Right forelimb (tissue), 1 donor: ENCODE data around the gene TMEM163.

Source experiments
- DNase-seq: peaks from one replicate; pipeline ENCODE4 v3.0.0-alpha.2; 2018

Gene TMEM163

DNA sequence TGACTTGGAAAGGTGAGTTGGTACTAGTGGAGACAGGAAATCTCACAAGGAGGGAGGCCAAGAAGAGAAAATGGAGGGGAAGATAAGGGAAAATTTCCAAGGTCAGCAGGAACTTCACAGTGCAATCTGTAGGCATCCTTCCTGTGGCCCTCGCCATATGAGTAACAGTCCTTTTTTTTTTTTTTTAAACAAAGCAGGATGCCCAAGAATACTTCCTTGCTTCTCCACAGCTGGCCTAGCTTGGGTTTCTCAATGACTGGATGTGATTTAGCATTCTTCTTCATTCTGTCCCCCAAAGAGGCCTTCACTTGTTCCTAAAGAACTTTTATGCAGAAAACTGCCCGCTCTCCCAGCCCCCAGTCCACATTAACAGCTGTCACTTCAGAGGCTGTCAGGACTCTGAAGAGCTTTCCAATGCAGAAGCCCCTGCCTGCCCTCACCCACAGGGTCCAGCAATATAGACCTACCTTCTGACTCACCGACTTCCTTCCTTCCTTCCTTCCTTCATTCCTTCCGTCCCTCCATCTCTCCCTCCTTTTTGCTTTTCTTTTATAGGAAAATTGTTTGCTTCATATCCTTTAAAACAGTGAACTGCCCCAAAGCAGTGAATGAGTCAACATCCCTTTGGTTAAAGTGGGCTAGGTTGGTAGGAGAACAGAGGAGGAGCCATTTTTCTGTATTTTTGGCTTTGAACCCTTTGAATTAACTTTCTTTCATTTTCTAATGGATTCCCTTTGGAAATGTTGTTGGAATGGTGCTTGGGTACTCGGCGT, 292.9 kb downstream of the TMEM163 start:
- no peak for DNase-seq

DNA sequence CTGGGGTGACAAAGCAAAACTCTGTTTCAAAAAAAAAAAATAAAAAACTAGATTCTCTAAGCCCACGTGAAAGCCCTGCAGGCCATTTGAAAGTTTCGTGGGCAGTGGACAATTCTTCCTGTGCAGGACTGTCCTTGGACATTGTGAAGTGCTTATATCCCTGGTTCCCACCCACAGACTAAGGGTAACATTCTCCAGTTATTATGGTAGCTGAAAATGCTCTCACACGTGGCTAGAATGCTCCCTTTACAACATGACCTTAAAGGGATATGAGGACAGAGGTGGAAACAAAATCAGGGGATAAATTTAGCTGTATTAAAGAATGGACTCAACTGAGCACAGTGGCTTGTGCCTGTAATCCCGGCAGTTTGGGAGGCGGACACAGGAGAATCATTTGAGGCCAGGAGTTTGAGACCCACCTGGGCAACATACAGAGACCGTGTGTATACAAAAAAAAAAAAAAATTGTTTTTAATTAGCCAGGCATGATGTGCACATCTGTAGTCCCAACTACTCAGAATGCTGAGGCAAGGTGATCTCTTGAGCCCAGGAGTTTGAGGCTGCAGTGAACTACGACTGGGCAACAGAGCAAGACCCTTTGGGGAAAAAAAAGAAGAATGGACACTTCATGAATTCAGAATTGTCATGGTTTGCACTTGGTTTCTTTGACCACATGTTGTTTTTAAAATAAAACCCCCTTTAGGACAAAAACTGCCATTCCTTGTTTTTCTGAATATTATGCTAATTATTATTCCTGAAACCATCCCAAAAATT, 297.1 kb downstream of the TMEM163 start:
- no peak for DNase-seq

DNA sequence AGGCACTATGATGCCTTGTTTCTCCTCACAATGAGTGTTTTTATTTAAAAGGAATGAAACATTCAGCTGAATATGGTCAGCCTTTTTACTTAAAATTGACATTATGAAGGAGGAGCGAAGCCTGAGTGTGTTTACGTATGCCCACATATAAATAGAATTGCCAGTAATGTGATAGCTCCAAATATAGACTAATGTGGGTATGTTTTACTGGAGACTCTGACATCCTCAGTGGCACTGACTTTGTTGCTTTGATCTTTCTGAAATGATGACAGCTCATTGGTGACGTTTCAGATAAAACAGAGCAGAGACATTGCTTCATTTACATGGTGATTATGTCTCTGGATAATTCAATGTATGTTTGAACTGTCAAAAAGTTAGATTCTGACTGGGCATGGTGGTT, 297.9 kb downstream of the TMEM163 start:
- DNase-seq, result no peak

DNA sequence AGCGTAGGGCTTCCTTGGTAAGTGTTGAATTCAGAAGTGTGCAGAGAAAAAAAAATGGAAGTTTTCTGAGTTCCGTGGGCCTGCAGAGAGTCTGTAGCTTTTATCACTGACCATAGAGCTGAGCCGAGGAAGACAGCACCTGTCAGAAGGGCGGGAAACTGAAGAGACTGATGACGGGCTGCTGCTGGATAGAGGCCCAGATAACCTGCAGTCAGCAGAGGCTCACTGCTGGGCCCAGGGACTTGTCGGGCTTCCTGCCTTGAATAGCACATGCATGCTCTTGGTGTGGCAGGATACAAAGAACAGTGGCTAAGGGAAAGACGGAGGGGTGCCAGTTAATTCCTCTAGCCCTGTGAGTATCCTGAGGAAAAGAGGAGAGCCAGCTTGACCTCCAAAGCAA, 298.5 kb downstream of the TMEM163 start:
- no peak for DNase-seq

DNA sequence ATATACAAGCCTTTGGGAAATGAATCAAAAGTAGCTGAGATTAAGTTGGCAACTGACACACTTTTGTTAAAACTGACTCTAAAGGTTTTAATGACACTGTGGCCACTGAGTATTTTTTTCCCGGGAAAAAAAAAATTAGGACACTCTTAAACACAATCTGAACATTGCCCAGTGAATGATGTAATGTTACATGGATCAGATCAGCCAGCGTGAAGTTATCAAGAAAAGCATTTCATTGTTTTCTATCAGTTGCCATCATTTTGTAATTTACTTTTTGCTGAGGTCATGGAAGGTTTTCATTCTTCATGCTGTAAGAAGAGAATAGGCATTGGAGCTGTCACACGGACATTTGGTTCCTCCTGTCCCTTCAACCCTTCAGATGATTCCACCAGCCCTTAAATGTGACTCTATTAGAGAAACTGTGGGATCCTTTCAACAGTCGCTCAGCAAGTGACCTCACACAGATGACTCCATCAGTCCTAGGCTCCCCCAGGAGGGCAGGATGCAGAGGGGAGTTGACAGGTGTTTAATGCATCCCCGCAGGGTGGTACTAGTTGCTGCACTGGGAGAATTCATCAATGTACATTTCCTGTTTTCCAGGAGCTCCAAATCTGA, 300.7 kb downstream of the TMEM163 start:
- DNase-seq, result no peak

DNA sequence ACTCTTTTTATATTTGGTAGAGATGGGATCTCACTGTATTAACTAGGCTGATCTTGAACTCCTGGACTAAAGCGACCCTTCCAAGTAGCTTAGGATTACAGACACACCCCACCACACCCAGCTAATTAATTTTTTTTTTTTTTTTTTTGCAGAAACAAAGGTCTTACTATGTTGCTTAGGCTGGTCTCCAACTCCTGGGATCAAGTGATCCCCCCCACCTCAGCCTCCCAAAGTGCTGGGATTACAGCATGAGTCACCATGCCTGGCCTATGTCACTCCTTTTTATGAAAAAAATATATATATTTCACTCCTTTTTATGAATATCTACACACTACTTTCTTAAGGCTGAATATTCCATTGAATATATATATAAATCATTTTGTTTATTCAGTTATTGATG, 302.2 kb downstream of the TMEM163 start:
- DNase-seq, result no peak

DNA sequence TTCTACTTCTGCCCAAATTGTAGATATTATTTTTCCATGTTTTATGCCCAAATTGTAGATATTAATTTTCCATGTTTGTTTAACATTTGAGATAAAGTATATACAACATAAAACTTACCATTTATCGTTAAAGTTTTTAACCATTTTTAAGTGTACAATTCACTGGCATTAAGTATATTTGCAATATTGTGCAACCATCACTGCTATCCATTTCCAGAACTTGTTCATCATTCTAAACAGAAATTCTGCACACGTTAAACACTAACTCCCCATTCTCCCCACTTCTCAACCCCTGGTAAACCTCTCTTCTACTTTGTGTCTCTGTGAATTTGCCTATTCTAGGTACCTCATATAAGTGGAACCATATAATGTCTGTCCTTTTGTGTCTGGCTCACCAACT, 302.8 kb downstream of the TMEM163 start:
- DNase-seq, result no peak

DNA sequence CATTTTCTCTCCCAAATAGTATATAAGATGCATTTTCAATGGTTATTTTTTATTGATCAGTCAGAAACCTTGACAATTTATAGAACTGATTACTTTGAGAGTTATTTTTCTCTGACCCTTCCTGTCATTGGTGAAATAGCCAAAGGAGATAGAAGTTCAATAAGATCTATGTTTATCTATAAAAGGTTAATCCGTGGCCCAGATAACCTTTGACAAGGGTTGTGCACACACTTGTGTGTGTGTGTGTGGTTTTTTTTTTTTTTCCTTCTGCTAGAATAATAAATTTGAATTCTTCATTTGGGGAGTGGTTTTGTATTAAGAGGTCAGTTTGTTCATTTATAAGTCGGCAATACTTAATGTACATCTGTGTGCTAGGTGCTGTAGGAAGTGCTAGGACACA, 304.9 kb downstream of the TMEM163 start:
- DNase-seq, result no peak

DNA sequence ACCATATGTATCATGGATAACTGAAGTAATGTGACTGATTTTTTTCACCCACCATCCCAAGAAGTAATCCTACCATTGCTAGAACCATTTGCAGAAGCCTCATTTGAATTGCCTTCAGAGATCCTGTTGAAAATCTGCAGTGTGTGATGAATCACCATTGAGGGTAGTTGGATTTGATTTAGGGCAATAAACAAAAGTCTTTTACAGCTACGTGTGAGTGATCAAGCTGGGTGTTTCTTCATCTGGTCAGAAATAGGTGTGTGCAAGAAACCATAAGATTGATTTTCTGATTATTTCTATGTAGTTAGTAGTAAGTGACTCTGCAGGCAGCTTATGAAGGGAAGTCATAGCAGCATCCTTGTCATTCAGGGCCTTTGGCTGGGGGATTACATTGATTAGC, 305.4 kb downstream of the TMEM163 start:
- no peak for DNase-seq

DNA sequence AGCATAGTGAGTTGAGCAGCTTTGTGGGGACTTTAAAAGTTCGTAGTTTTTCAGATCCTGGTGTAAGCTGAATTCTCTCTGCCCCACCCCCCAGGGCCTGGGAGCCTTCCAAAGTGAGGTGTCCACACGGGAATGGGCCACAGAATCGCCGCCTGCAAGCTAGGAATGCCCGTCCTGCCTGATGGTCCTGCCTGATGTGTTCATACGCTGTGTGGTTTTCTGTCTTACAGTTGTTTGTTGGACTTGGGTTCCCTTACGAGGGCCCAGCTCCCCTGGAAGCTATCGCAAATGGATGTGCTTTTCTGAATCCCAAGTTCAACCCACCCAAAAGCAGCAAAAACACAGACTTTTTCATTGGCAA, 306.2 kb downstream of the TMEM163 start:
- no peak for DNase-seq

DNA sequence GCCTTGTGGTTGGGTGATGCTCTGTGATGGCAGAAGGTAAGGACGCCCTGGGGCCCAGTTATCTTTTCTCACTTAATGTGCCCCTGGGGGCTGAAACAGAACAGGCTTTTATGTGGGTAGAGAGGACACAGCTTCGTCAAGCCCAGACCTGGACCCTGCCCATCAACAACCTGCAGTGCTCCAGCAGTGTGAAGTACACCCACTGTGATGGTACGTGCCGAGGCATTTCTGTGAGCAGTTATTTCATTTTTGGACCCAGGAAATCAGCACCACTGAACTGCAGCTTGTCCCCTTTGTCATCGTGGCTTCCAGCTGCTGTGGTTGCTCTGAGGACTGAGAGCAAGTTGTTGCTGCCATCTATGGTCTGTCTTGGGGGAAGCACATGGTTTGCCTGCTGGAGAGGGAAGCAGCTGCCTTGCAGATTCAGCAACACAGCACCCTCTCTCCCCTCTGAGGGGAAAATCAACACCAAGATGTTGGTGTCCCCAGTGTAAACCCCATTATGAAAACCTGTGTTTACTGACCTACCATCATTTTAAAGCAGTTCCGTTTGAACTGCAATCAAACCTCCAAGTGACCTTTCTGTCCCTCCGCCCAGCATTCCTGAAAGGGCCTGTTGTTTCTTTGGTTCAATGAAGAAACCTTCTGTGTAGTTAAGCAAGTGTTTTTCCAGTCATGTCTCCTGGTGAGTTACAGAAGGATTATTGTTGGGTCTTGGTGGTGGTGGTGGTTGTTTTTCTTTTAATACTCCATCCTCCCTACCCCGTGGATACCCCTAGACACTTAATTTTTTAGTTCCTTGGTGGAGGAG, 306.8 kb downstream of the TMEM163 start:
- peak; percentile 86 for DNase-seq

DNA sequence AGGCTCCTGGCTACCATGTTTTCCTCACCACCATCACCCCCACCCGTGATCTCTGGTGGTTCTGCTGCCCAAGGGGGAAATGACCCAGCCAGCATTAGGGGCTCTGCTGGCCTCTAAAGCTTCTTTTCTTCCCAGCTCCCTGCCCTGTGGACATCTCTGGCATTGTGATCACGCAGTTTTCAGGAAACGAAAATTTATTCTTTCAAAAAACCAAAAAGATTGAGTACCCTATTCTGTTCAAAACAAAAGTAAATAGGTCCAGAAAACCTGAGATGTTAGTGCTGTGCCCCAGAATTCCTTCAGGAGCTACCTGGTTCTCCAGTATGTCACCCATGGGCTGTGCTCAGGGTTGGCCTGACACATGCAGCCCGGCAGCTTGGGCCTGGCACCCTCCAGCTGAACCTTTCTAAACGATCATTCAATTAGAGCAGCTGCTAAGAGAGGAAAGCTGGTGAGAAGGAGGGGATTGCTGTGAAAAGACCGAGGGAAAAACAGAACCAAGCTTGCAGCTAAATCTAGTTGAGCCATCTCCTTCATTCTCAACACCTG, 307.4 kb downstream of the TMEM163 start:
- DNase-seq, result no peak

DNA sequence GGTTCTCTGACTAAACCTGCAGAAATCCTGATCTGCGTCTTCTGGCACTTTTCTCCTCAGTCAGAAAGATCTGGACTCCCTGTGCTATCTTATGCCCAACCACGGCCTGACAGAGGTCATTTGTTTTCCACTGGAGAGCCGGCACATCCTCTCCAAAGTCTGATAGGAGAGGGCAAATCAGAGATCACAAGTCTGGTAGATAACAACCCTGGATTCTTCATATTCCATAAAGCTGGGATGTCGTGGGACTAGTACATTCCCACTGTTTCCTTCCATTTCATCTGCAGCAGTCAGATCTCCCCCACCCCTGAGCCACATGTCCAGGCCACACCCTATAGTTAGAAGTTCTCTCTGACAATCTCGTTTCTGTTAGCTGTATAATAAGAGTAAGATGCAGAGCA, 308.0 kb downstream of the TMEM163 start:
- DNase-seq, result no peak

DNA sequence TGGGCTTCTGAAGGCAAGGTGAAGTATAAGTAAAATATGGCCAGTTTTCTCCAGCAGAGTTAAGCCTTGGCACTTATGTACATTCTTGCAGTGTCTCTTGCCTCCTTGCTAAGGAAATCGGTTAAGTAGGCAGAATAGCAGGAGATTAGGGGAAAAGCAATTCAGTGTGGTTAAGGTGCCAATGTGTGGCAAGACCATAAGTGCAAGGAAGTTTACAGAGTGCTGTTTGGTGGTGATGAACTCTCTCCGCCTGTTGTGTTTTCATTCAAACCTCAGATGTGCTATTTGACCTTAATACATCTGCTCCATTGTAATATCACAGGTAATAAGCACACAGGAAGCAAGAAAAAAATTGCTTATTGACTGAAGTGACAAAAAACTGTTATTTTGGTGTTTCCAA, 308.8 kb downstream of the TMEM163 start:
- DNase-seq, result no peak

DNA sequence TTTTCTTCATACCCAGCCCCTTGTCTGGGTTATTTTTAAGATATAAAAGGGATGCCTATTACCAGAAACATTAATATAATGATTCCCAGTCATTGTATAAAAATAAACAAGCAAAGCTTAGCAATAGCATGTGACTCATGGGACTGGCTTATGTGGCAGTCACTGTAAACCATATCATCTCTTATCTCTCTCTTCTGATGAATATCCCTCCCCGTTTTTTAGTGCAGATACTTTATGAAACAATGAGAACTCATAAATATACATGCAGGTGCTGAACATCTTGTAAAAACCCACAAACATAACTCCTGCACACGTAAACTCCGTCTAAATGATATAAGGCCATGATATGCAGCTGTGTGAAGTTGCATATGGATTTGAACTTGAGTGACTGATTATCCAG, 310.0 kb downstream of the TMEM163 start:
- no peak for DNase-seq

DNA sequence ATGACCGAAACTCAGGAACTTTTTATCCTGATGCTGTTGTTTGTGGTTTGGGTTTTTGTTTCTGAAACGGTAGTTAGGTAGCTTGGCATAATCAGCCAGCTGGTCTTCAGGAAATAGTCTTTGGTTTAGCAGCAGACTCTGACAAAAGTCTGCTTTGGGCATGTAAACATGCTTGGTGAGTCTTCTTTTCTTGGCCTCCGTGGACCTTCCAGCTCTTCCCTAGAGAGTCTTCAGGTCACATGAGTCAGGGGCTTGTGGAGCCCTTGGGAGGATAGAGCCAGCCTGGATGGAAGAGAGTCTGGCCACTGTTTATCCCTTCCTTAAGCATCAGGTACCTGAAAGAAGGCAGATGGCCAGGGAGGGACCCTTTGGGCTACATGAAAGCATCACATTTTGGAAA, 310.4 kb downstream of the TMEM163 start:
- DNase-seq, result no peak

DNA sequence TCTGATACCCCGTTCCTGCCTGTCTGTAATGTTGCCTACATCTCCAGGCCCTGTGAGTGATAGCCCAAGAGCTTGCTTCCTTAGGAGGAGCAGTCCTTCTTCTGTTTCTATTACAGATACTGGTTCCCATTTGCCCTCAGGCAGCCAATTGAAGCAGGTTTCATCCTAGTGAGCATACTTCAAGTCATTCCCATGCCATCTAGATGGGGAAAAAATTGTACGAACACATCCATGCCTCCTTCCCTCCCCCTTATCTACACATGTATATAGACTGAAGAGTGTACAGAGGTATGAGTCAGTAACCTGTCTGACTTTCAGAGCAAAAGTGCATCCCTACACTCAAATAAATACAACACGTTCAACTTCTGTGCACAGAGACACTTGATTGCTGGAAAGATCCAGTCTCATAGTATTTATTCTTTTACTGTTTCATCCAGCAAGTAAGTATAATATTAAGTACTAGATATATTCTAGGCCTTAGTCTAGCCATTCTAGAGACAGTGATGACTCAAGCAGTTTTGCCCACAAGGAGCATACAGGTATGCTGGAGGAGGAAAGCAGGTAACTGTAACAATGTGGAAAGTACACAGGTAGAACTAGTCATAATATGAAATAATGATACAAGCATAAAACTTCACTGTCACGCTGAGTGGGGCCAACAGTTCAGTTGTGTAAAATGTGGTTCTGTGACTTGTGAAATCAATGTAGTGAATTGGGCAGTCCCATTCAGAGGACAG, 311.5 kb downstream of the TMEM163 start:
- DNase-seq, result no peak

DNA sequence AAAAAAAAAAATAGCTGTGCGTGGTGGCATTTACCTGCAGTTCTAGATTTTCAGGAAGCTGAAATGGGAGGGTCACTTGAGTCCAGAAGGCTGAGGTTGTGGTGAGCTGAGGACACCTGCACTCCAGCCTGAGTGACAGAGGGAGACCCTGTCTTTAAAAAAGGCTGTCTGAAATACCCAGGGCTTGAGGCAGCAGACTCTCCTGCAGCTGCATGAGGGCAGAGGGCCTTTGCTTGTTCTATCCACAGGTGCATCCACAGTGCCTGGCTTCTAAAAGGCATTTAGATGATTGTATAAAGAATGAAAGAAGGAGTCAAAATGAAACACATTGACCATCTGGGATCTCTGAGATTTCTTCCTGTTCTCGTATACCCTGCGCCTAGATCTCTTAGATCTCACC, 312.1 kb downstream of the TMEM163 start:
- no peak for DNase-seq

DNA sequence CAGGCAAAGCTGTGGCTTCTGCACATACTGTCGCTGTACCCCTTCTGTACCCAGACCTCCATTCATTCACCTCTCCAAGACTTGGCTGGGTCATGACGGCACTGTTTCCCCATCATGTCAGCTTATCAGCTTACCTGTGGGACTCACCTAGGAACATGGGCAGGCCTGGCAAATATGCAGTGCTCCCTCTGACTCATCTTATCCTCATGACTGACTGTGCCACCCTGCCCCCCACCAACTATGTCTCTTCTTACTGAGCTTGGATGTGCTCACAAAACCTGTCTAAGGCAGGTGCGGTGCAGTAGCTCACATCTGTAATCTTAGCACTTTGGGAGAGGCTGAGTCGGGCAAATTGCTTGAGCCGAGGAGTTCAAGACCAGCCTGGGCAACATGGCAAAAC, 312.5 kb downstream of the TMEM163 start:
- no peak for DNase-seq
